Upper lobe of left lung (tissue), 4 donors: Measurements from ENCODE around the gene SPATA16.
"Not testable (repeated sequence)": the region's sequence is repeated elsewhere in the genome, so short reads cannot be mapped to it uniquely, and the experiment has no call there.

Experiments
- EP300 ChIP-seq, 4 donors: sonication (generic); formaldehyde crosslinking; IDR thresholded peaks; one replicate each; pipeline ENCODE4 v1.5.1; 2017; ENCODE audit warnings: antibody characterized with exemption in 4 of 4, control low read depth in 2 of 4
- POLR2A ChIP-seq, 4 donors: fragments of 450-650 bp; IDR thresholded peaks; one replicate each; pipeline ENCODE4 v1.5.1; 2016 to 2017; ENCODE audit warnings: antibody characterized with exemption in 4 of 4, mild to moderate bottlenecking in 2 of 4
- TF ChIP-seq, protein P1 (sequence below), 6 experiments: fragments of 450-650 bp in 4 of 6; fragments of 200-600 bp in 2 of 6; sonication (generic) in 2 of 6; IDR thresholded peaks; one replicate each; pipeline ENCODE4 v1.5.1; 2016 to 2019; ENCODE audit warnings: antibody characterized with exemption in 6 of 6

DNA sequence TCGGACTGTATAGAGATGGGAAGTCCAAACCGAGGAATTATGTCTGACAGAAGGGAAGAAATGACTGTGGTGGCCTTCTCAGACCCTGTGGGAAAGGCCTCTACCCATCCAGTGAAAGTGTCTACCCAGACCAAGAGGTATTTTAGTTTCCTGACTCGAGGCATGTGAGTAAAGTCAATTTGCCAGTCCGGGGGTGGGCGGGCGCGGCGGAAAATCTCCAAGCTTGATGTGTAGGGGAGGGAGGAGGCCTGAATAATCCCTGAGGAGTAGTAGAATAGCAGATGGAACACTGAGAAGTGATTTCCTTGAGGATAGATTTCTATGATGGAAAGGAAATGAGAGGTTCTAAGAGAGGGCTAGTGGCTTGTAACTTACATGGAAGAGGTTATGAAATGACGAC, 15.5 kb upstream of the SPATA16 start:
- TF ChIP-seq POLR2A, EP300 (IDR thresholded peaks at IDR 0.05): not testable (repeated sequence)
- TF ChIP-seq, protein P1, sequence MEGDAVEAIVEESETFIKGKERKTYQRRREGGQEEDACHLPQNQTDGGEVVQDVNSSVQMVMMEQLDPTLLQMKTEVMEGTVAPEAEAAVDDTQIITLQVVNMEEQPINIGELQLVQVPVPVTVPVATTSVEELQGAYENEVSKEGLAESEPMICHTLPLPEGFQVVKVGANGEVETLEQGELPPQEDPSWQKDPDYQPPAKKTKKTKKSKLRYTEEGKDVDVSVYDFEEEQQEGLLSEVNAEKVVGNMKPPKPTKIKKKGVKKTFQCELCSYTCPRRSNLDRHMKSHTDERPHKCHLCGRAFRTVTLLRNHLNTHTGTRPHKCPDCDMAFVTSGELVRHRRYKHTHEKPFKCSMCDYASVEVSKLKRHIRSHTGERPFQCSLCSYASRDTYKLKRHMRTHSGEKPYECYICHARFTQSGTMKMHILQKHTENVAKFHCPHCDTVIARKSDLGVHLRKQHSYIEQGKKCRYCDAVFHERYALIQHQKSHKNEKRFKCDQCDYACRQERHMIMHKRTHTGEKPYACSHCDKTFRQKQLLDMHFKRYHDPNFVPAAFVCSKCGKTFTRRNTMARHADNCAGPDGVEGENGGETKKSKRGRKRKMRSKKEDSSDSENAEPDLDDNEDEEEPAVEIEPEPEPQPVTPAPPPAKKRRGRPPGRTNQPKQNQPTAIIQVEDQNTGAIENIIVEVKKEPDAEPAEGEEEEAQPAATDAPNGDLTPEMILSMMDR (IDR thresholded peaks at IDR 0.05): not testable (repeated sequence)
